ENCODE data around the gene PHACTR1.

DNA sequence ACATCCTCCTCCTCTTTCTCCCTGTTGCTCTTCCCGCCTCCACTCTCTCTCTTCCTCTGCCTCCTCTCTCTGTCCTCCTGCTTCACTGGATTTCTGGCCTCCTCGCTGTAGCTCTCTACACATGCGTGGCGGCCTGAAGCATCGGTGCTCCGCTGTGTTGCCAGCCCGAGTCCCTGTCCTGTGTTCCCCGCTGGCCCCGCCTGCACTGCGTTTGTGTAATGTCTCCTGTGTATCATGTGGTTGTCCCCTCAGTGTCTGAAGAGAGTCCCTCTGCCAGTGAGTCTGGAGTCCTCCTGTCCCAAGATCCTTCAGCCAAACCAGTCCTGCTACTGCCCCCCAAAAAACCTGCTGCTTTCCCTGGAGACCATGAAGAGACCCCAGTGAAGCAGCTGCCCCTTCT, 468.0 kb downstream of the PHACTR1 start:
- TF ChIP-seq, protein P1, sequence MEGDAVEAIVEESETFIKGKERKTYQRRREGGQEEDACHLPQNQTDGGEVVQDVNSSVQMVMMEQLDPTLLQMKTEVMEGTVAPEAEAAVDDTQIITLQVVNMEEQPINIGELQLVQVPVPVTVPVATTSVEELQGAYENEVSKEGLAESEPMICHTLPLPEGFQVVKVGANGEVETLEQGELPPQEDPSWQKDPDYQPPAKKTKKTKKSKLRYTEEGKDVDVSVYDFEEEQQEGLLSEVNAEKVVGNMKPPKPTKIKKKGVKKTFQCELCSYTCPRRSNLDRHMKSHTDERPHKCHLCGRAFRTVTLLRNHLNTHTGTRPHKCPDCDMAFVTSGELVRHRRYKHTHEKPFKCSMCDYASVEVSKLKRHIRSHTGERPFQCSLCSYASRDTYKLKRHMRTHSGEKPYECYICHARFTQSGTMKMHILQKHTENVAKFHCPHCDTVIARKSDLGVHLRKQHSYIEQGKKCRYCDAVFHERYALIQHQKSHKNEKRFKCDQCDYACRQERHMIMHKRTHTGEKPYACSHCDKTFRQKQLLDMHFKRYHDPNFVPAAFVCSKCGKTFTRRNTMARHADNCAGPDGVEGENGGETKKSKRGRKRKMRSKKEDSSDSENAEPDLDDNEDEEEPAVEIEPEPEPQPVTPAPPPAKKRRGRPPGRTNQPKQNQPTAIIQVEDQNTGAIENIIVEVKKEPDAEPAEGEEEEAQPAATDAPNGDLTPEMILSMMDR (IDR thresholded peaks at IDR 0.05; ENCODE audit: low read length): no peak
- TF ChIP-seq EZH2 (IDR thresholded peaks at IDR 0.05; ENCODE audit: borderline replicate concordance, low read length): no peak

Measured in OCI-LY1 (cell line).